HG02884 (cell line): ENCODE results near the gene CACNA2D4.

ENCODE experiments used
- ATAC-seq: cut with Tn5 transposase; IDR thresholded peaks from one replicate; pipeline ENCODE4 v1.9.1; 2021; ENCODE audit warnings: mild to moderate bottlenecking, moderate library complexity; ENCODE audit not compliant: unreplicated experiment

CACNA2D4 gene

GRCh38 chr12:1873531-1874510 lies 44.6 kb downstream of the CACNA2D4 start:
- ATAC-seq, result no peak

GRCh38 chr12:1872448-1872847 lies 46.0 kb downstream of the CACNA2D4 start:
- no peak for ATAC-seq

GRCh38 chr12:1872001-1872400 lies 46.5 kb downstream of the CACNA2D4 start:
- no peak for ATAC-seq

DNA sequence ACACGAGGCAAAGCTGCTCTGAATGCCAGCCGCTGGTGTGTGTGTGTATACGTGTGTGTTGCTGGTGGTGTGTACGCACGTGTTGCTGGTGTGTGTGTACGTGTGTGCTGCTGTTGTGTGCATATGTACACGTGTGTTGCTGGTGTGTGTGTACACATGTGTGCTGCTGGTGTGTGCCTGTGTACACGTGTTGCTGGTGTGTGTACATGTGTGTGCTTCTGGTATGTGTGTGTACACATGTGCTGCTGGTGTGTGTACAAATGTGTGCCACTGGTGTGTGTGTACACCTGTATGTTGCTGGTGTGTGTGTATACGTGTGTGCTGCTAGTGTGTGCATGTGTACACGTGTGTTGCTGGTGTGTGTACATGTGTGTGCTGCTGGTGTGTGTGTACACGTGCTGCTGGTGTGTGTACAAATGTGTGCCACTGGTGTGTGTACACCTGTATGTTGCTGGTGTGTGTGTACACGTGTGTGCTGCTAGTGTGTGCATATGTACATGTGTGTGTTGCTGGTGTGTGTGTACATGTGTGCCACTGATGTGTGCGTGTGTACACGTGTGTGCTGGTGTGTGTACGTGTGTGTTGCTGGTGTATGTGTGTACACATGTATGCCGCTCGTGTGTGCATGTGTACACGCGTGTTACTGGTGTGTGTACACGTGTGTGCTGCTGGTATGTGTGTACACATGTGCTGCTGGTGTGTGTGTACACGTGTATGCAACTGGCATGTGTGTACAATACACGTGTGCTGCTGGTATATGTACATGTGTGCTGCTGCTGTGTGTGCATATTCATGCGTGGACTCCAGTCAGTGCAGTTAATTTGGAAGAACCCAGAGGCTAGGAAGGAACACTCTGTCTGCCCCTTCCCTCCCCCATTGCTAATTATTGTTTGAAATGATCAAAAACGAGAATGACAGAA lies 47.2 kb downstream of the CACNA2D4 start:
- ATAC-seq, result no peak

GRCh38 chr12:1870086-1870485 lies 48.4 kb downstream of the CACNA2D4 start:
- no peak for ATAC-seq

DNA sequence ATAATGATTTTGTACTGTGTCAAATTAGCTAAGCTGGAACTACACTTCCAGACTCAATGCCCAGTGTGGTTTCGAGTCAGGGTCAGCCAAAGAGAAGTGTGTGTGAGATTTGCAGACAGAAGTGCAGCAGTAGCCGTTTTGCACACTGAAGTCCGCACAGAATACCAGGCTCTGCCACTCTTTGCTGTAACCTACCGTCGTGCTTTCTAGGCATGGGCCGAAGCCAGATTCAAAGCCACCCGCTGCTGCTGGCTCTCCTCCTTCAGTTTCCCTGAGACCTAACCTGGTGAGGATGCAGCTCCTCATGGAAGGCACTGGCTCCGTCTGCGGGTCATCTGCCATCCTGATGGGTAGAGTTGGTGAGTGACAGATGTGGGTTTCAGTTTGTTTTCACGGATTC lies 49.3 kb downstream of the CACNA2D4 start:
- ATAC-seq, result no peak

- ATAC-seq, result no peak
Observed at GRCh38 chr12:1865284-1865866, 53.1 kb downstream of the CACNA2D4 start.

GRCh38 chr12:1864867-1865266 lies 53.6 kb downstream of the CACNA2D4 start:
- ATAC-seq, result no peak

DNA sequence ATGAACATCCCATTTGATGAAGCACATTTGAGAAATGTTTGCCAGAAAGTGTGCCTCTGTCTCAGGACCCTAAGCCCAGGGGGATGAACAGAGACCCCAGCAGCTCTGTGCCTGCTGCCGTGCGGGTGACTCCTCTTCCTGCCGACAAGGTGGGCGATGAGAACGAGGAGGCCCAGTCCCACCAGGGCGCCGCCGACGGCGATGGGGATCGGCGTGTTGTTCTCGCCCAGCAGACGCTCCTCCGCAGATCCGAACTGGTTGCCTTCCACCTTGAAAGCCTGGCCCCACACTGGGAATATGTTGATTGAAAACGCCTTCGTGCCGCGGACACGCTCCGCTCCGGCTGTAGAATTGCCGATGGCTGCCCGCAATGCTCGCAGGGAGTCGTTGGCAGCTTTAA lies 54.0 kb downstream of the CACNA2D4 start:
- no peak for ATAC-seq

DNA sequence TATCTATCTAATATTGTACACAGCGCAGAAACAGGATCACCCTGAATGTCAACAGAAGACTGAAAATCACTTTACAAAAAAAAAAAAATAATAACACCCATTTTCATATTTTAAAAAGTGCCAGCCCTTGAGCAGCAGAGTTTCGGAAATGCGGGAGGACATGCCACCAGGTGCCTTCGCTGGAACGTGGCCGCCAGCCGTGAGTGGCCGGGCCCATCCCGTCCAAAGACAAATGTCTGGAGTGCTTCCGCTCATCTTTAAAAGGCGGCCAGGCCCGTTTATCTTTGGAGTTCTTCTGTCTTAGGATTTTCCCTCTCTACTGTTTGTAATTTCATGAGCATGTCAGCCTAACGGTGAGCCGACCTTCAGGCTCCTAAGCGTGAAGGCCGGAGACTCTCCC lies 54.6 kb downstream of the CACNA2D4 start:
- no peak for ATAC-seq

GRCh38 chr12:1862973-1863372 lies 55.5 kb downstream of the CACNA2D4 start:
- no peak for ATAC-seq

GRCh38 chr12:1859643-1860042 lies 58.8 kb downstream of the CACNA2D4 start:
- ATAC-seq, result no peak

DNA sequence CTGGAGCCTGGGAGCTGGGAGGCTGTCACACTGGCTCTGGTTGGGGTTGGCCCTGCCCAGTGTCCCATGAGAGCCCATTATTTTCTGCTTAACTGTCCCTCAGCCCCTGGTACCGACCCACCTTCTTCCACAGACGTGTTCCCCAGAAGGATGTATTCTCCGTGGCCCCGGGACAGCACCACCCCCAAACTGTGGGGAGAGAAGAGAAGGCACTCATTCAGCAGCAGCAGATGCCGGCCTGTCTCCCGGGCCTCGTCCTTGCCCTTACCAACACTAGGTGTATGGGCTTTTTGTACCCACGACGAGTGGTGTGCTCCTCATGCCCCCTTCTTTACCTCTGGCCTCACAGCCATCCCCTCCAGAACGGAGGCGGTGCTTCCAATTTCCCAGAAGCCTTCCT lies 60.0 kb downstream of the CACNA2D4 start:
- no peak for ATAC-seq

DNA sequence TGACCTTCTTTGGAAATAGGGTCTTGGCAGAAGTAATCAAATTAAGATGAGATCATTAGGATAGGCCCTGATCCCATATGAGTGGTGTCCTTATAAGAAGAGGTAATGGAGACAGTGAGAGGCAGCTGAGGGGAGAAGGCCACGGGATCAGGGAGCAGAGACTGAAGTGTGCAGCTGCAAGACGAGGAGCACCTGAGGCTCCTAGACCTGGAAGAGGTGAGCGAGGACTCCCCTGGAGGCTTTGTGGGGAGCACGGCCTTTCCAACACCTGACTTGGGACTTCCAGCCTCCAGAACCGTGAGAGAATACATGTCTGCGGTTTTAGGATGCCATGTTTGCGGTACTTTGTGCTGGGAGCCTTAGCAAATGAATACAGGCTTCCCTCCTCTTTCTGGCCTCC lies 60.6 kb downstream of the CACNA2D4 start:
- no peak for ATAC-seq

DNA sequence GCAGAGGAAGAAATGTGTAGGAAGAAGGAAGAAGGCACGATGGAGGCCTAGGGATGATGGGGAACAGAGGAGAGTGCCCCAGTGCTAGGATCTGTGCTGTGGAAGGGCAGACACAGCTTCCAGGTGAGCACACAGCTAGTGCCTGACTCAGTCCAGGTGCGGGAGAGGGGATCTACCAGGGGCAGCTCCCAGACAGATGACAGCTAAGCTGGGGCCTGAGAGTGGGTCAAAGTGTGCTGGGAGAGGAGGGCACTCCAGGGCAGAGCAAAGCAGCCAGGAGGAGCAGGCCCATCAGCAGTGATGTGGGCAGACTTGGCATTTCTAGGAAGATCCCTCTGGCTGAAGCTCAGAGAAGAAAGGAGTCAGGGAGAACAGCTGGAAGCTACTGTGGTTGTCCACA lies 61.4 kb downstream of the CACNA2D4 start:
- ATAC-seq, result no peak

DNA sequence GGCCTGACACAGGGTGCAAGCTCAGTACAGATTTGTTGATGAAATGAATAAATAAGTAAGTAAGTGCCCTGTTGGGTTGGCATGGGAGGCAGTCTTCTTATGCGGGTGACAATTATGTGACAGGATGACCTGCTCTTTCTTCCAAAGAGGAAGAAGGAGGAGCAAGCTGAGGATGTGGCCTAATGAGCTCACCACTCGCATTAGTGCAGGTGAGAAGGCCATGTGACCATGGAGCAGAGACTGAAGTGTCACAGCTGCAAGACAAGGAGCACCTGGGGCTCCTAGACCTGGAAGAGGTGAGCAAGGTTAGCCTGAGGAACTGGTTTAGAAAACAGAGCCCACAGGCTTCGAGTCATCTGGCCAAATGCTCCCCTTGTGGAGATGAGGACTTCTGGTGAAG lies 63.2 kb downstream of the CACNA2D4 start:
- ATAC-seq, result no peak

DNA sequence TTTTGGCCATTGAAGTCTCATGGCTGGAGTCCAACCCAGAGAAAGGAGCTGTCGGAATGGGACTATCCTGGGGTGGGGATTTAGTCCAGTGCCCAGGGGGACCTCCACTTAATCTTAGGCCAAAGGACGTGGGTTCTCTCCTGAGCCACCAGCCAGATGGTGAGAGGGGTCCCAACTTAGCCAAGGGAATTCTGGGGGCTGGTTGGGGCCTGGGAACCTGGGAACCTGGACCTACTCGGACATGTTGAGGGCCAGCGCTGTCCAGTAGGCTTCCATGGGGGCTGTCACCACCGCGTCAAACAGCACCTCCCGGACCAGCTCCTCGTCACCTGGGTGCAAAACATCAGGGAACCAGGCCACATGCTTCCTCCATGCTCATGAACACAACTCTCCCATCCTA lies 64.7 kb downstream of the CACNA2D4 start:
- ATAC-seq, result no peak

DNA sequence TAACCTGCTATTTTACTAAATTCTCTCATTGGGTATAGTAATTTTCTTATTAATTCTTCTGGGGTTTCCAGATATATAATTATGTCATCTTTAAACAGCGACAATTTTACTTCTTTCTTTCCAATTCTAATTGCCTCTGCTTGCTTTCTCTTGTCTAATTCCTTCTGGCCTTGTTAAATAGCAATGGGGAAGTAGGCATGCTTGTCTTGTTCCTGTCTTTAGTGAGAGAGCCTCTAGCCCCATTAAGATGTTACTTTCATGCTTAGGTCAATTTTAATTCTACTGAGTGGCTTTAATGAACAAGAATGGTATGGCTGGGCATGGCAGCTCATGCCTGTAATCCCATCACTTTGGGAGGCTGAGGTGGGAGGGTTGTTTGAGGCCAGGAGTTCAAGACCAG lies 66.4 kb downstream of the CACNA2D4 start:
- no peak for ATAC-seq

- ATAC-seq, result no peak
Observed at GRCh38 chr12:1851151-1851701, 67.2 kb downstream of the CACNA2D4 start.

GRCh38 chr12:1848745-1849144 lies 69.7 kb downstream of the CACNA2D4 start:
- no peak for ATAC-seq

DNA sequence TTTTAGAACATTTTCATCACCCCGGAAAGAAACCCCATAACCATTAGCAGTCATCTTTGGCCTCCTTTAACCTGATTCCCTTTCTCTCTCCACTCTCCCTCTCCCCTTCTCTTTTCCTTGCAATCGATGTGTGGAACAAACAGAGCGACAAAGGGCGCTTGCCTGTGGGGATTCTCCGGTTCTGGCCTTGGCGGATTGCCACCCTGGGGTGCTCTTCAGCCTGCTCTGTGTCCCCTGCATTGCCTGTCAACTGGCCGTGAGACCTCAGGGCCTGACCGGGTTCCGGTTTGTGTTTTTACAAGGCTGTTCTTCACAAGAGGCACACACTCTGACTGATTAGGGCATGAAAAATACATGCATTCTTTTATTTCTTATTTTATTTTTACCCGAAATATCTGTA lies 70.3 kb downstream of the CACNA2D4 start:
- no peak for ATAC-seq
